ENCODE measurements around the gene UNCX. TPM values are rescaled to one million over a fixed set of nuclear protein-coding genes. Genes with fewer than 3 reads are reported as not detected.

UNCX gene
- total RNA-seq, 4 donors from 2014 or later = not detected

DNA sequence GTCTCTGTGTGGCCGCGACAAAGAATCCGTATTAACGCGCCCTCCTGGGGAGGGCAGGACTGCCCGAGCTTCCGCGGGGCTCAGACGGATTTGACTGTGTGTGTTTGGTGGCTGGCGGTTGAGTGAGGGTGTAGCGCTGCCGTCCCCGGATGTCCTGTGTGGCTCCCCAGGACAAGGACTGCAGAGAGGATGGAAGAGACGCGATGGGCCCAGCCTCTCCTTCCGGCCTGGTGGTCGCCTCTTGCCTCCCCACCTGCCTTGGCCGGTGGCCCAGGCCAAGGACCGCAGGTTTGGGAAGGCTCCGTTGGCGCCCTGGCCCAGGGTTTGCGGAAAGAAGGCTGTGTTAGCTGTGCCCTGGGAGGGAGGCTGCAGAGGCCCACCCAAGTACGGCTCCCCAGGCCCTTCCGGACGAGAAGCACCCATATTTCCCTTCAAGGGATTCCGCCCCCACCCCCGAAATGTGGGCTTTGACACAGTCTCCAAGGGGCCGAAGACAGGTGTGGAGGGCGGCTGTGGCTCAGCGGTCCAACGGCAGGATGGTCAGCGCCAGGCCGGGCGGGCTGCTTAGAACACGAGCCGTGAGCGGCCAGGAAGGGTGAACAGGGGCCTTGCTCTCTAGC is 2.3 kb downstream of the UNCX start:
- no peak for TF ChIP-seq CTCF (IDR thresholded peaks at IDR 0.05)
- no peak for TF ChIP-seq POLR2A (IDR thresholded peaks at IDR 0.05)
- WGBS, 2 donors = 5 to 6% methylated on average over 30 to 31 of the region's 37 CpGs
- DNase-seq (ENCODE audit: low spot score in 2 of 2) = no peak
- no peak overlapping the region for H3K4me3 ChIP-seq (ENCODE audit: low read depth, poor library complexity, severe bottlenecking)
- intact Hi-C loops (cut with DNase I; ENCODE audit: low total_unique reads) = no loop called here

DNA sequence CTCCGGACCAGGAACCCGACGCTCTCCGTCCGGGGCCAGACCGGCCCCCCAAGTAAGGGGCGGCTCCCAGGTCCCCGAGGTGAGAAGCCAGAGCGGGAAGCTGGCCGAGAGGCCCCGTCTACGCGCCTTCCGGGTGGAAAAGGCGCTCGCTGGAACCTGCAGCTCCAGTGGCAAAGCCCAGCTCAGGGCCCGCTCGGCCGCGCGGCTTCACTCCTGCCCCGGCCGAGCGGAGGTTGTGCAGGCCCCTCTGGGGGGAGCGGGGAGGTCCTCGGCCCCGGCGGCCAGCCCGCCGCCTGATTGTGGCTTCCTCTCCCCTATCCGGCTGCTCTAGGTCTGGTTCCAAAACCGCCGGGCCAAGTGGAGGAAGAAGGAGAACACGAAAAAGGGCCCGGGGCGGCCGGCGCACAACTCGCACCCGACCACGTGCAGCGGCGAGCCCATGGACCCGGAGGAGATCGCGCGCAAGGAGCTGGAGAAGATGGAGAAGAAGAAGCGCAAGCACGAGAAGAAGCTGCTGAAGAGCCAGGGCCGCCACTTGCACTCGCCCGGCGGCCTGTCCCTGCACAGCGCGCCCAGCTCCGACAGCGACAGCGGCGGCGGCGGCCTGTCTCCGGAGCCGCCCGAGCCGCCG is 2.9 kb downstream of the UNCX start:
- DNase-seq (ENCODE audit: low spot score in 2 of 2) = no peak
- no peak overlapping the region for H3K4me3 ChIP-seq (ENCODE audit: low read depth, poor library complexity, severe bottlenecking)
- TF ChIP-seq POLR2A (IDR thresholded peaks at IDR 0.05) = no peak
- no peak for TF ChIP-seq CTCF (IDR thresholded peaks at IDR 0.05)
- intact Hi-C loops (cut with DNase I; ENCODE audit: low total_unique reads) = no loop called here
- WGBS, 2 donors = 1 to 3% methylated on average over 33 to 54 of the region's 66 CpGs

DNA sequence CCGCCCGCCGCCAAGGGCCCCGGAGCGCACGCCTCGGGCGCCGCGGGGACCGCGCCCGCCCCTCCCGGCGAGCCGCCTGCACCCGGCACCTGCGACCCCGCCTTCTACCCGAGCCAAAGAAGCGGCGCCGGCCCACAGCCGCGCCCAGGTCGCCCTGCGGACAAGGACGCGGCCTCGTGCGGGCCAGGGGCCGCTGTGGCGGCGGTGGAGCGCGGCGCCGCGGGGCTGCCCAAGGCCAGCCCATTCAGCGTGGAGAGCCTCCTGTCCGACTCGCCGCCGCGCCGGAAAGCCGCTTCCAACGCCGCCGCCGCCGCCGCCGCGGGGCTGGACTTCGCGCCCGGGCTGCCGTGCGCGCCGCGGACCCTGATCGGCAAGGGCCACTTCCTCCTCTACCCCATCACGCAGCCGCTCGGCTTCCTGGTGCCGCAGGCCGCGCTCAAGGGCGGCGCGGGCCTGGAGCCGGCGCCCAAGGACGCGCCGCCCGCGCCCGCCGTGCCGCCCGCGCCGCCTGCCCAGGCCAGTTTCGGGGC is 3.5 kb downstream of the UNCX start:
- TF ChIP-seq POLR2A (IDR thresholded peaks at IDR 0.05) (no peak), CTCF (IDR thresholded peaks at IDR 0.05) (no peak)
- DNase-seq (ENCODE audit: low spot score in 2 of 2) = no peak
- intact Hi-C loops (cut with DNase I; ENCODE audit: low total_unique reads) = no loop called here
- 1% methylated on average over 40 of the region's 87 CpGs; no CpG with 5 or more reads in 1 of the 2 donors for WGBS, 2 donors
- H3K4me3 ChIP-seq (ENCODE audit: low read depth, poor library complexity, severe bottlenecking) = no peak overlapping the region

GRCh38 chr7:1236831-1237701 is 4.4 kb downstream of the UNCX start:
- no peak overlapping the region for H3K4me3 ChIP-seq (ENCODE audit: low read depth, poor library complexity, severe bottlenecking)
- WGBS, 2 donors = 3 to 4% methylated on average over 62 to 69 of the region's 83 CpGs
- TF ChIP-seq CTCF (IDR thresholded peaks at IDR 0.05) (no peak), POLR2A (IDR thresholded peaks at IDR 0.05) (no peak)
- no peak for DNase-seq (ENCODE audit: low spot score in 2 of 2)
- intact Hi-C loops (cut with DNase I; ENCODE audit: low total_unique reads) = no loop called here

- TF ChIP-seq CTCF (IDR thresholded peaks at IDR 0.05) = no peak
- no peak for TF ChIP-seq POLR2A (IDR thresholded peaks at IDR 0.05)
- intact Hi-C loops (cut with DNase I; ENCODE audit: low total_unique reads) = no loop called here
- WGBS, 2 donors = 8 to 10% methylated on average over 28 to 29 of the region's 29 CpGs
- no peak overlapping the region for H3K4me3 ChIP-seq (ENCODE audit: low read depth, poor library complexity, severe bottlenecking)
- DNase-seq (ENCODE audit: low spot score in 2 of 2) = no peak
Observed at GRCh38 chr7:1237704-1238255, 5.1 kb downstream of the UNCX start.

Data from lower leg skin (tissue), 4 donors.